Activated CD4-positive, alpha-beta memory T cell treated with anti-CD3 and anti-CD28 coated beads for 36 hours (primary cell): ENCODE measurements around the gene ZNF628. TPM values are rescaled to one million over a fixed set of nuclear protein-coding genes. Genes with fewer than 3 reads are reported as not detected.

Experiments
- CTCF ChIA-PET: fragments of 350-600 bp; sonication (Branson Sonifier 250); formaldehyde crosslinking; loops from one replicate; lab custom pipeline; 2021; ENCODE audit warnings: antibody characterized with exemption, inconsistent platforms; lab: Charles Lee
- POLR2A ChIA-PET: fragments of 350-600 bp; sonication (Branson Sonifier 250); formaldehyde crosslinking; loops from one replicate; lab custom pipeline; 2021; ENCODE audit warnings: antibody characterized with exemption; lab: Charles Lee
- DNase-seq: peaks from one replicate; pipeline ENCODE4 v3.0.0-alpha.2; 2020
- H3K27ac Mint-ChIP-seq: one replicate; pipeline ENCODE4 v1.8.0; 2021; ENCODE audit warnings: mixed read lengths
- H3K27me3 Mint-ChIP-seq: one replicate; pipeline ENCODE4 v1.8.0; 2021; ENCODE audit warnings: mixed read lengths
- H3K36me3 Mint-ChIP-seq: one replicate; pipeline ENCODE4 v1.8.0; 2021; ENCODE audit warnings: mixed read lengths
- H3K4me1 Mint-ChIP-seq: one replicate; pipeline ENCODE4 v1.8.0; 2021; ENCODE audit warnings: low read depth, mixed read lengths
- H3K4me3 Mint-ChIP-seq: one replicate; pipeline ENCODE4 v1.8.0; 2021; ENCODE audit warnings: mild to moderate bottlenecking, mixed read lengths
- H3K9me3 Mint-ChIP-seq: one replicate; pipeline ENCODE4 v1.8.0; 2021; ENCODE audit warnings: mixed read lengths
- intact Hi-C: fragments of 100-400 bp; cut with micrococcal nuclease; formaldehyde crosslinking; loops from one replicate; pipeline ENCODE4 v1.15.1; 2023
- total RNA-seq, 2 experiments: library from RNA; stranded (reverse); gene quantifications; one replicate each; pipeline ENCODE4 v1.2.3, GENCODE V29; 2021

Gene ZNF628
- total RNA-seq, 2 experiments from 2014 or later, result 5.8 to 6.9 TPM

DNA sequence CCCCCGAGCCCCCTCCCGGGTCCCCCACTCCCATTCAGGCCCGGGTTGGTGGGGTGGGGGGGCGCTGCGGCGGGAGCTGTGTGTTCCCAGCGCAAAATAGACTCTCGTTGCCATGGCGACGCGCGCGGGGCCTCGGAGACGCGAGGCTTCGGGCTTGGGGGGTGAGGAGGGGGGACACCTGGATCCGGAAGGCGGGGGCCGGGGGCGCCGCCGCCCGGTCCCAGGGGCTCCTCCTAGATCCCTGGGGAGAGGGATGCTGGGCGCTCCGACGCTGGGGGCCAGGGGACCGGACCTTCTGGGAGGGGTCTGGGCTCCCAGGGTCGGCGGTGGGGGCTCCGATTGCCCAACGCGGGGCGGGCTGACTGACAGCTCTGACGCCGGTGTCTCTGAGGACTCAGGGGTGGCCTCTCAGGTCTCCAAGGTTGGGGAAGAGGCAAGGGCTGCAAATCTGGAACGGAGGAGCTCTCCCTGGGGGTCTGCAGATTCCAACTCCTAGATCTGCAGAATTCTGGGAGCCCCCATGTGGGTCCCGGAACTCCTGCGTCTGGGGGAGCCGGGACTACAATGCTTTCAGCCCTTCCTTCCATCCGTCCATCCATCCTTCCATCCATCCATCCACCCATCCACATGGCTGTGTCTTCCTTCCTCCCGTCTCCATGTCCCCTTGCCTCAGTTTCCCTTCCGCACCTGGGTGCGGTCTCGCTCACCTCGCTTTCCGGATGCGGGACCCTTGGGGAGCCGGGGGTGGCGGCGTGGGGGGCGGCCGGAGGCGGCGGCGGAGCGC lies 24.3 kb upstream of the ZNF628 start:
- Mint-ChIP-seq H3K4me1 (peaks cover 7% of the 10 kb centered on the region), H3K27ac (no peak overlapping the region), H3K27me3 (peaks cover 22% of the 10 kb centered on the region), H3K36me3 (peaks cover 4% of the 10 kb centered on the region), H3K9me3 (no peaks in the 10 kb centered on the region), H3K4me3 (no peak overlapping the region)
- ChIA-PET CTCF (interaction anchor here (2.0 to 3.3 kb wide), 2 partner anchors 15 to 52 kb away, joined by 12 to 14 read pairs; no protein-coding TSS in a partner anchor), POLR2A (interaction anchor here (0.7 kb wide), 1 partner anchor 197 kb away, joined by 3 read pairs; no protein-coding TSS in a partner anchor)
- intact Hi-C loops, result no loop called here
- no peak for DNase-seq

DNA sequence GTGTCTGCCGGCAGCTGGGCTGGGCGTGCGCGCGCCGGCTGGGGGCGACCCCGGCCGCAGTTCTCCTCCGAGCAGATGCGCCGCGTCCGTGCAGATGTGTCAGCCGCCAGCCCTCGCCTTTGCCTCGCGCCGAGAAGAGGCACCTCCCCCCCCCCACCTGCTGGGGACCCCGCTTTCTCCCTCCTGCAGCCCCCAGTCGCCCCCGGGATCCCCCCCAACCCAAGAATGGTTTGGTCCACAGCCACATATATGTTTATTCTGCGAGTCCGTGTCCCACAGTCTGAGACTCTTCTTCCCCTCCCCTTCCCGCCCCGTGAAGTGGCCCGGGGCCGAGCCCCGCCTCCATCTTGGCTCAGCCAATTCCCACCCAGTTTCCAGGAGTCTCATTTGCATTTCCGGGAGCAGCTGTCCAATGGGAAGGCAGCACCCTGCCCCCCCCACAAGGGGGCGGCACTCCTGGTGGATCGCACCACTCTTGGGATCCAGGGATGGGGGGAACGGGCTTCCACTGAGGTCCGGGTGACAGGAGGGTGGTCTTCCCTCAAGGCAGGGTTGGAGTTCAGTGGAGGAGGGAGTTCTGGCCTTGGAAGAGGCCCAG lies 23.6 kb upstream of the ZNF628 start:
- POLR2A ChIA-PET, result no interaction called here
- H3K27me3 Mint-ChIP-seq, result peaks cover 22% of the 10 kb centered on the region
- H3K36me3 Mint-ChIP-seq, result peaks cover 4% of the 10 kb centered on the region
- H3K27ac Mint-ChIP-seq, result no peak overlapping the region
- CTCF ChIA-PET, result interaction anchor here (0.6 to 3.3 kb wide), 3 partner anchors 15 to 152 kb away, joined by 3 to 14 read pairs (median 12); no protein-coding TSS in a partner anchor
- peaks cover 7% of the 10 kb centered on the region for H3K4me1 Mint-ChIP-seq
- no peak overlapping the region for H3K4me3 Mint-ChIP-seq
- intact Hi-C loops, result no loop called here
- peak; percentile 52 for DNase-seq
- H3K9me3 Mint-ChIP-seq, result no peaks in the 10 kb centered on the region

- Mint-ChIP-seq H3K4me3 (no peak overlapping the region), H3K27me3 (peaks cover 22% of the 10 kb centered on the region), H3K36me3 (peaks cover 4% of the 10 kb centered on the region), H3K27ac (no peak overlapping the region), H3K4me1 (peaks cover 7% of the 10 kb centered on the region), H3K9me3 (no peaks in the 10 kb centered on the region)
- no peak for DNase-seq
- CTCF ChIA-PET, result interaction anchor here (0.6 to 3.3 kb wide), 7 partner anchors 9 to 312 kb away, joined by 3 to 14 read pairs (median 3); no protein-coding TSS in a partner anchor
- intact Hi-C loops, result loop anchor here (1.0 kb wide), 1 partner anchor 161 kb away; no protein-coding TSS in a partner anchor
- POLR2A ChIA-PET, result no interaction called here
Observed at GRCh38 chr19:55453511-55454260, 22.7 kb upstream of the ZNF628 start.

DNA sequence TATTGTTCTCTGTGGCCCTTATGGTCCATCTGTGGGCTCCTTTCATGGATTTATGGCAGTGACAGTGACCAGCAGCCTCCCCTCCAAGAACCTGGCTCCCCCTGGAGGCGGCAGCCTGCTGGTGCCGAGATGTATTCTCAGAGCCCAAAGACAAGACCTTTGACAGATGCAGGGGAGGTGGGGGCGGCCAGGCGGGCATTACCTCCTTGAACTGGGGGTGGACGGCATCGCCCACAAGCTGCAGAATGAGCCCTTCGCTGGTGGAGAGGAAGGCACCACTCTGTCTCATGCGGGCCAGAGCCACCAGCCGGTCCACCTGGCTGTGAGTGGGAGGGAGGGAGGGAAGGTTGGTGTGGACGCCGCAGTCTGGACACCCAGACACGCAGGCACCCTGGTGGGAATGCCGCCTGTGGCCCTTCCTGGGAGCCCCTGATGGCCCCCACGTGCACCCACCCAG lies 21.6 kb upstream of the ZNF628 start:
- Mint-ChIP-seq H3K36me3 (peaks cover 4% of the 10 kb centered on the region), H3K27ac (no peak overlapping the region), H3K4me3 (no peak overlapping the region), H3K9me3 (no peaks in the 10 kb centered on the region), H3K4me1 (peaks cover 7% of the 10 kb centered on the region), H3K27me3 (peaks cover 22% of the 10 kb centered on the region)
- ChIA-PET CTCF (interaction anchor here (1.1 to 3.3 kb wide), 3 partner anchors 16 to 313 kb away, joined by 3 to 14 read pairs (median 3); no protein-coding TSS in a partner anchor), POLR2A (no interaction called here)
- DNase-seq, result peak; percentile 62
- intact Hi-C loops, result loop anchor here (1.0 kb wide), 1 partner anchor 163 kb away; no protein-coding TSS in a partner anchor

- Mint-ChIP-seq H3K27me3 (peaks cover 18% of the 10 kb centered on the region), H3K27ac (no peak overlapping the region), H3K4me3 (no peak overlapping the region), H3K9me3 (no peaks in the 10 kb centered on the region), H3K36me3 (peaks cover 4% of the 10 kb centered on the region), H3K4me1 (peaks cover 15% of the 10 kb centered on the region)
- CTCF ChIA-PET, result no interaction called here
- intact Hi-C loops, result no loop called here
- no peak for DNase-seq
- POLR2A ChIA-PET, result no interaction called here
Observed at GRCh38 chr19:55455576-55456235, 20.7 kb upstream of the ZNF628 start.

DNA sequence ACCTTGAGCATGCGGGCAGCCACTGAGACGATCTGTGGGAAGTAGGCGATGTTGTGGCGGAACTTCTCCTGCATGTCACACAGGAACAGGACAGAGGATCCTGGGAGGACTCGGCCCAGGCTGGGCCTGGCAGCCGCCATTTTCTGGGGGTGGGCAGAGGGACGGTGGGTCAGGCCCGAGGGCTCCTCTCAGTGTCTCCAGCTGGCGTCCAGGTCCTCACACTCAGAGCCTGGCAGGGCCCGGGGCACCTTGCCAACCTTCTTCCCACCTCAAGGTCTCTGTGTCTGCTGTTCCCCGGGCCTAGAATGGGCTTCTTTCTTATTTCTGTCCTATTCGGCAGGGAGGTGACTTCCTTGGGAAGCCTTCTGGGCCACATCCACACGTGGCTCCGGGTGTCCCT lies 20.1 kb upstream of the ZNF628 start:
- CTCF ChIA-PET, result no interaction called here

DNA sequence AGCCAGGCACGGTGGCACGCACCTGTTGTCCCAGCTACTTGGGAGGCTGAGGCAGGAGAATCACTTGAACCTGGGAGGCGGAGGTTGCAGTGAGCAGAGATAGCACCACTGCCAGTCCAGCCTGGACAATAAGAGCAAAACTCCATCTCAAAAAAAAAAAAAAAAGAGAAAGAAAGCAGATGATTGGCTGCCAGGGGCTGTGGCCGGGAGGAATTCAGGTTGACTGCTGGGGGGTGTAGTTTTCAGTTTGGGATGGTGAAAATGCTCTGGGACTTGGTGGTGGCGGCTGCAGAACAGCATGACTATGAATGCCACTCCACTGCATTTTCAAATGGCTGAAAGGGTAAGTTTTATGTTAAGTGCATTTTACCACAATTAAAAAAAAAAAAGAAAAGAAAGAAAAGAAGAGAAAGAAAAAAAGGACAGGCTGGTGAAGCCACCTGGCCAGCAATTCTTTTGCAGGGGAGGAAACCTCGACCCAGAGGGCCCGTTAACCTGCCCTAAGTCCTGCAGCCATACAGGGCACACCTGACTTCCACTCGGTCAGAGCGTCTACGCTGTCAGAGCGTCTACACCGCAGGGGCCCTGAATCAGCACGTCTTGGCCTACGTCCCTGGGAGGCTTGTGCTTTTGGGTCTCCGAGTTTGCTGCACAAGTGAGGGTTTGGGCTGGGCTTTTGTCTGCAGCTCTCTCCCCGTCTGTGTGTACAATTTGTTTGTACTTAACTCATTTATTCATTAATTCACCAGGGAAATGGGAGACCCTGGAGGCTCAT lies 18.5 kb upstream of the ZNF628 start:
- peaks cover 4% of the 10 kb centered on the region for H3K36me3 Mint-ChIP-seq
- H3K27ac Mint-ChIP-seq, result no peak overlapping the region
- intact Hi-C loops, result no loop called here
- no peak for DNase-seq
- H3K4me1 Mint-ChIP-seq, result peaks cover 23% of the 10 kb centered on the region
- H3K27me3 Mint-ChIP-seq, result peaks cover 11% of the 10 kb centered on the region
- H3K9me3 Mint-ChIP-seq, result no peaks in the 10 kb centered on the region
- ChIA-PET POLR2A (no interaction called here), CTCF (interaction anchor here (1.0 to 2.4 kb wide), 2 partner anchors 9 to 46 kb away, joined by 4 to 10 read pairs; no protein-coding TSS in a partner anchor)
- no peak overlapping the region for H3K4me3 Mint-ChIP-seq

More for the DNA sequence above, 20.1 kb upstream of the ZNF628 start:
- Mint-ChIP-seq H3K27me3 (peaks cover 16% of the 10 kb centered on the region), H3K4me1 (peaks cover 18% of the 10 kb centered on the region), H3K4me3 (no peak overlapping the region), H3K9me3 (no peaks in the 10 kb centered on the region), H3K27ac (no peak overlapping the region), H3K36me3 (peaks cover 4% of the 10 kb centered on the region)
- intact Hi-C loops, result no loop called here
- POLR2A ChIA-PET, result no interaction called here
- no peak for DNase-seq

GRCh38 chr19:55459551-55459949 lies 16.9 kb upstream of the ZNF628 start:
- Mint-ChIP-seq H3K27ac (no peak overlapping the region), H3K27me3 (peaks cover 2% of the 10 kb centered on the region), H3K4me1 (peaks cover 21% of the 10 kb centered on the region), H3K9me3 (no peaks in the 10 kb centered on the region), H3K36me3 (peaks cover 3% of the 10 kb centered on the region), H3K4me3 (no peak overlapping the region)
- DNase-seq, result no peak
- ChIA-PET CTCF (interaction anchor here (2.4 kb wide), 1 partner anchor 8 kb away, joined by 10 read pairs; no protein-coding TSS in a partner anchor), POLR2A (interaction anchor here (1.2 kb wide), 1 partner anchor 18 kb away, joined by 3 read pairs; no protein-coding TSS in a partner anchor)
- intact Hi-C loops, result no loop called here

GRCh38 chr19:55459950-55460657 lies 16.3 kb upstream of the ZNF628 start:
- ChIA-PET CTCF (interaction anchor here (2.4 kb wide), 1 partner anchor 7 kb away, joined by 10 read pairs; no protein-coding TSS in a partner anchor), POLR2A (interaction anchor here (1.2 kb wide), 1 partner anchor 17 kb away, joined by 3 read pairs; no protein-coding TSS in a partner anchor)
- H3K27ac Mint-ChIP-seq, result no peak overlapping the region
- H3K27me3 Mint-ChIP-seq, result peaks cover 2% of the 10 kb centered on the region
- H3K4me1 Mint-ChIP-seq, result peaks cover 21% of the 10 kb centered on the region
- H3K36me3 Mint-ChIP-seq, result no peaks in the 10 kb centered on the region
- DNase-seq, result no peak
- intact Hi-C loops, result loop anchor here (2.0 kb wide), 2 partner anchors 17 to 121 kb away; partner anchors contain the start of genes KMT5C and ZNF628
- H3K4me3 Mint-ChIP-seq, result peak overlapping the region; percentile 91
- no peaks in the 10 kb centered on the region for H3K9me3 Mint-ChIP-seq

- Mint-ChIP-seq H3K4me1 (peaks cover 21% of the 10 kb centered on the region), H3K27me3 (peaks cover 2% of the 10 kb centered on the region), H3K9me3 (no peaks in the 10 kb centered on the region), H3K27ac (peak overlapping the region; percentile 13), H3K36me3 (no peaks in the 10 kb centered on the region), H3K4me3 (peak overlapping the region; percentile 91)
- intact Hi-C loops, result loop anchor here (1.0 to 2.0 kb wide), 3 partner anchors 16 to 201 kb away; partner anchors contain the start of genes KMT5C, PPP6R1 and ZNF628
- POLR2A ChIA-PET, result interaction anchor here (1.2 kb wide), 1 partner anchor 17 kb away, joined by 3 read pairs; no protein-coding TSS in a partner anchor
- peak; percentile 59 for DNase-seq
- CTCF ChIA-PET, result no interaction called here
Observed at GRCh38 chr19:55460670-55461258, 15.7 kb upstream of the ZNF628 start.
